ENCODE results near the gene STK38L.
"Not testable (repeated sequence)": the region's sequence is repeated elsewhere in the genome, so short reads cannot be mapped to it uniquely, and the experiment has no call there.

The STK38L gene

GRCh38 chr12:27226407-27226929 lies 17.6 kb upstream of the STK38L start:
- in situ Hi-C loops (cut with MboI; ENCODE audit: low pct_unique_long_range_greater_than_20kb, low sequenced_read_pairs, unreplicated experiment): no loop called here
- TF ChIP-seq, protein P1, sequence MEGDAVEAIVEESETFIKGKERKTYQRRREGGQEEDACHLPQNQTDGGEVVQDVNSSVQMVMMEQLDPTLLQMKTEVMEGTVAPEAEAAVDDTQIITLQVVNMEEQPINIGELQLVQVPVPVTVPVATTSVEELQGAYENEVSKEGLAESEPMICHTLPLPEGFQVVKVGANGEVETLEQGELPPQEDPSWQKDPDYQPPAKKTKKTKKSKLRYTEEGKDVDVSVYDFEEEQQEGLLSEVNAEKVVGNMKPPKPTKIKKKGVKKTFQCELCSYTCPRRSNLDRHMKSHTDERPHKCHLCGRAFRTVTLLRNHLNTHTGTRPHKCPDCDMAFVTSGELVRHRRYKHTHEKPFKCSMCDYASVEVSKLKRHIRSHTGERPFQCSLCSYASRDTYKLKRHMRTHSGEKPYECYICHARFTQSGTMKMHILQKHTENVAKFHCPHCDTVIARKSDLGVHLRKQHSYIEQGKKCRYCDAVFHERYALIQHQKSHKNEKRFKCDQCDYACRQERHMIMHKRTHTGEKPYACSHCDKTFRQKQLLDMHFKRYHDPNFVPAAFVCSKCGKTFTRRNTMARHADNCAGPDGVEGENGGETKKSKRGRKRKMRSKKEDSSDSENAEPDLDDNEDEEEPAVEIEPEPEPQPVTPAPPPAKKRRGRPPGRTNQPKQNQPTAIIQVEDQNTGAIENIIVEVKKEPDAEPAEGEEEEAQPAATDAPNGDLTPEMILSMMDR (IDR thresholded peaks at IDR 0.05; ENCODE audit: extremely low read depth, insufficient read depth, missing control alignments): no peak
- no peak for DNase-seq (ENCODE audit: low spot score)

- DNase-seq (ENCODE audit: low spot score): no peak
- in situ Hi-C loops (cut with MboI; ENCODE audit: low pct_unique_long_range_greater_than_20kb, low sequenced_read_pairs, unreplicated experiment): no loop called here
- TF ChIP-seq, protein P1 (IDR thresholded peaks at IDR 0.05; ENCODE audit: extremely low read depth, insufficient read depth, missing control alignments): no peak
Measured at GRCh38 chr12:27229367-27229766, 14.7 kb upstream of the STK38L start.

GRCh38 chr12:27231374-27231773 lies 12.7 kb upstream of the STK38L start:
- in situ Hi-C loops (cut with MboI; ENCODE audit: low pct_unique_long_range_greater_than_20kb, low sequenced_read_pairs, unreplicated experiment); DNase-seq (ENCODE audit: low spot score): not testable (repeated sequence)

DNA sequence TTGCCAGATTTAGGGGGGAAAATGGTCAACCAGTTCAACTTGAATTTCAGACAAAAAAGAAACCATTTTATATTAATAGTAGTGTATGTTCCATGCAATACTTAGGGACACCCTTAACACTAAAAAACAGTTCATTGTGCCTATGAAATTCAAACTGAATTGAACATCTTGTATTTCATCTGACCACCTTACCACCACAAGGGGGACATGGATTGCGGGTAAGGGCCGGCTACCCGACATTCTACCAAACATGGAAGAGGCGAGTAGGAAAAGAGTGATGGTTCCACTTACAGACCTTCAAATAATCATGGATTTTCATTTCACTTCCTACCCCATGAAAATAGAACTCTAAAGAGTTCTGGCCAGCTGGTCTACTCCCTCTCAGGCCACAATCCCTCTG lies 10.3 kb upstream of the STK38L start:
- in situ Hi-C loops (cut with MboI; ENCODE audit: low pct_unique_long_range_greater_than_20kb, low sequenced_read_pairs, unreplicated experiment): no loop called here
- TF ChIP-seq, protein P1 (IDR thresholded peaks at IDR 0.05; ENCODE audit: extremely low read depth, insufficient read depth, missing control alignments): no peak
- DNase-seq (ENCODE audit: low spot score): no peak

DNA sequence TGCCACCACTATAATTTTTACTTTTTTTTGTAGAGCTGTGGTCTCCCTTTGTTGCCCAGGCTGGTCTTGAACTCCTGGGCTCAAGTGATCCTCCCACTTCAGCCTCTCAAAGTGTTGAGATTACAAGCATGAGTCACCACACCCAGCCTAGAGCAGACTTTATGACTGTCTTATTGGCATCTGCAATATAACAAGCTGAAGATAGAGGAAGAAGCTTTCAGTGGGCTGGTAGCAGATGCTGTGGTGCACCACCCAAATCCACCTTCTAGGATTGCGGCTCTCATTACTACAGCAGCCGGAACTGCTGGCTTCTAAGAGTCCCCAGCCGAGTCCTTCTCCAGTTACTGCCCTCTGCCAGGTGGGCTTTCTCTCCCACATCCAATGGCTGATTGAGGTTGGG lies 7.6 kb upstream of the STK38L start:
- DNase-seq (ENCODE audit: low spot score): no peak
- in situ Hi-C loops (cut with MboI; ENCODE audit: low pct_unique_long_range_greater_than_20kb, low sequenced_read_pairs, unreplicated experiment): no loop called here
- TF ChIP-seq, protein P1 (IDR thresholded peaks at IDR 0.05; ENCODE audit: extremely low read depth, insufficient read depth, missing control alignments): no peak

- in situ Hi-C loops (cut with MboI; ENCODE audit: low pct_unique_long_range_greater_than_20kb, low sequenced_read_pairs, unreplicated experiment): no loop called here
- TF ChIP-seq, protein P1 (IDR thresholded peaks at IDR 0.05; ENCODE audit: extremely low read depth, insufficient read depth, missing control alignments): no peak
- no peak for DNase-seq (ENCODE audit: low spot score)
Measured at GRCh38 chr12:27237790-27238771, 6.0 kb upstream of the STK38L start.

DNA sequence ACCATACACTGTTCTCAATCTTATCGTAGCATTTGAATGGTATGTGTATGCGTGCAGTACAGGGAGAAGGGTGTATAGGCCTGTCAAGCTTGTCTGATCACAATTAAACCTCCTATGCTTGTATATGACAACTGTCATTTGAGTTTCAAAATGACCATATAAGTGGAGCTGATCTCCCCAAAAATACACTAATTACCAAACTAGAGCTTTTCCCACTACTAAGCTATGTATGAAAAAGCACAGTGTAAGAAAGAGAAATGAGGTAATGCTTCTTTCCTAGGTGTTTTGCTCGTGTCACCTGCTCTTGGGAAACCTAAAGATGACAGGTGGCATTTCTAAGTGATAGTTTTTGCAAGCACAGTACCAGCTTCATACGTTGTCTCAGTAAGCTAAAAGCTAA lies 1.1 kb upstream of the STK38L start:
- in situ Hi-C loops (cut with MboI; ENCODE audit: low pct_unique_long_range_greater_than_20kb, low sequenced_read_pairs, unreplicated experiment): no loop called here
- DNase-seq (ENCODE audit: low spot score): peak; percentile 58
- TF ChIP-seq, protein P1 (IDR thresholded peaks at IDR 0.05; ENCODE audit: extremely low read depth, insufficient read depth, missing control alignments): no peak

Measured in GM13977 (cell line).